Measurements from ENCODE around the gene SNRK.

SNRK gene

DNA sequence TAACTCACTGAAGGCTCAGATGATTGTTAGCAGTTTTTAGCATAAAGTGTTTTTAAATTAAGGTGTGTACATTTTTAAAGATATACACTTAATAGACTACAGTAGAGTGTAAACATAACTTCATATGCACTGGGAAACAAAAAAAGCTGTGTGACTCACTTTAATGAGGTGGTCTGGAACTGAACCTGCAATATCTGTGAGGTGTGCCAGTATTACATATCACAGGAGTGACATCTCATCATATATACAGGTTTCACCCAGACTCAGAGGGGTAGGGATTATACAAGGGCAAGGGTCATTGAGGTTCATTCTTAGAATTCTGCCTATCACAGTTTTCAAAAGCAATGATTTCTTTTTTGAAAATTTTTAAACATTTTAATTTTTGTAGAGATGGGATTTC lies 7.3 kb upstream of the SNRK start:
- no peak for DNase-seq

DNA sequence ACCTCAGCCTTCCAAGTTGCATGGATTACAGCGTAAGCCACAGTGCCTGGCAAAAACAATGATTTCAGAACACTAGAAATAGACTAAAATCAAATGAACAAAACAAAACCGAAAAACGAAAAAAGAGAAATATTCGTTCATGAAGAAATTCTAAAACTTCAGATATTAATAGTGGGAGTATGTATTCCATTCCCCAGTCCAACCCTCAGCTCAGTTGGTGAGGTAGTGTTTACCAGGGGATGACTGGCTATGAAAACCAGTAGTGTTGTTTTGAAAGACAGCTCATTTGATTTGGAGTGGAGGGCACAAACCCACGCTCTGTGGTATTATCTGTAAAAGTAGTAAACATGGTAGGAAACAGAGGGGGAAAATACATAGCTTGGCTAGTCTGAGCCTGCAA lies 6.8 kb upstream of the SNRK start:
- no peak for DNase-seq

GRCh38 chr3:43281020-43281419 lies 5.3 kb upstream of the SNRK start:
- DNase-seq, result no peak

- no peak for DNase-seq
These were observed 2.2 kb upstream of the SNRK start for GRCh38 chr3:43284171-43284570.

- no peak for DNase-seq
These were observed 696 bp upstream of the SNRK start for GRCh38 chr3:43285644-43286043.

DNA sequence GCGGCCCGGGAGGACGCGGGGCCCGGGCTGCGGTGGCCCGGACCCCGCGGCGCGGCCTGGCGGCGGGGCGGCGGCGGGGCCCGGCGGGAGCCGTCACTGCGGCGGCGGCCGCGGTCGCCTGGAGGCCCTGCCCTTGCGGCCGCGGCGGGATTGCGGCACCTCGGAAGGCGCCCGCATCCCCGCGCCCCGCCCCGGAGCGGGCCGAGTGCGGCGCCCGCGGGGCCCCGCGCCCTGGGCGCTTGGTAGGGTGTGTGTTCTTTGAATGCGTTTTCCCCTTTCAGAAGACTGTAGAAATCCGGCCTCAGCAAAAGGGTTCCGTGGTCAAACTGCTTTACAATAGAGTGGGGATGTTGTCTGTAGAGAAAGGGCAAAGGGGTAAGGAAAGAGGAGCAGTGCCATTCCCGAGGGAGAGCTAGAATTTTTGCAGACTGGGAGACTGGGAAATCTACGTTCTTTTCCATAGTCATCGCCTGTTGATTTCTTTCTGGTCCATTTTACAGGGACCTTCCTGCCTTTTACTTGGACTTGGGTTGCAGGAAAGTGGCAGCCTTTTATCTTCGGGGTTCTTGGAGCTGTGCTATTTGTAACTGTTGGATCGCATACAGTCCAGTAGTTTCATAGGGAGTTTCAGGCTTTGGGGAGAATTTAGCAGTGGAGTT lies 630 bp downstream of the SNRK start:
- DNase-seq, result peak; percentile 18

DNA sequence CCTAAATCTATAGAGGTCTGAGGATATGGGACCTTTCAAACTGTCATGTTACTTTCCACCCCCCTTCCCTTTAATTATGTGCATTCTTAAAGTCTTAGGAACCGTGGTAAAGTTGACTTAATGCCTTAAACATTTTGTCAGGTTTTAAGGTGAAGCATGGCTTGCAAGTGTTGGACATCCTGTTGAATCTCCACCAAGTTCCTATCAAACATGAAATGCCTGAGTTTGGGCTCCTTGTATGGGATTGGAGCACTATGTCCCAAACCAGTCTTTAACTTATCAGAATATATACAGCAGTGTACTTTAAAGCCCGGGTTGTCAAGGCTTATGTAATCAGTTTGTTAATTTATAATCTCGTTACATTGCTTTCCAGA lies 1.1 kb downstream of the SNRK start:
- DNase-seq, result no peak

DNA sequence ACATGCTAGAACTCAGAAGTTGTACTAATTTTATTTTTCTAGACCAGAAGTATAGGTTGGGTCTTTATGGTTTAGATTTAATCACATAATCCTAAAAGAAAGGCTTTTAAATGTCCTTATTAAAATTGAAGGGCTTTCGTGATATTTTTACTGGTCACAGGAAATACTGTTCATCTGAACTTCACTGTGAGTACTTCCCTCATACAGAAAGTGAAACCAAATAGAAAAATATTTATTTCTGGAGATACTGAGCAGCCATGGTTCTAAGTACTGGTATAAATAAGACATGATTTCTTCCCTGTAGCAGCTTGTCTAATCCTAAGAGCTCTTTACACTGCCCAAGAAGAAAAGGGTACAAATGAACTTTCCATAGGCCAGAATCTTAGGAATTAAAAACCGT lies 2.0 kb downstream of the SNRK start:
- DNase-seq, result peak; percentile 28

GRCh38 chr3:43288850-43289249 lies 2.5 kb downstream of the SNRK start:
- no peak for DNase-seq

GRCh38 chr3:43289401-43289800 lies 3.1 kb downstream of the SNRK start:
- DNase-seq, result no peak

GRCh38 chr3:43289841-43290470 lies 3.6 kb downstream of the SNRK start:
- no peak for DNase-seq

DNA sequence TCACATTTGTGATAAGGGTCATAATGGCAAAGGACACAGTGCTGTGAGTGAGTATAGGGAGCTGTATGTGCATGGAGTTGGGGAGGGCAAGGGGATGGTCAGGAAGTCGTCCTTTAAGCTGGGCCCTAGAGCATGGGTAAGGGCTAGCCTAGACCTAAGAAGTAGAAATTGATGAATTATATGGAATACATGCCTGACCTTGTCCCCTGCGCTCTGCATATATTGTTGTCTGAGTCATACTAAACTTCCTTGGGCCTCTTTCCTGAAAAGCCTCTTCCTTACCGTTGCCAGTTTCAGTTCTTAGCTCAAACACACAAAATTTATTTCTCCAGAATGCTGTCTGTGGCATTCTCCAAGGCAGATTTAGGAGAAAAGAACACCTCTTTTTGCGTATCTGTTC lies 4.6 kb downstream of the SNRK start:
- no peak for DNase-seq

DNA sequence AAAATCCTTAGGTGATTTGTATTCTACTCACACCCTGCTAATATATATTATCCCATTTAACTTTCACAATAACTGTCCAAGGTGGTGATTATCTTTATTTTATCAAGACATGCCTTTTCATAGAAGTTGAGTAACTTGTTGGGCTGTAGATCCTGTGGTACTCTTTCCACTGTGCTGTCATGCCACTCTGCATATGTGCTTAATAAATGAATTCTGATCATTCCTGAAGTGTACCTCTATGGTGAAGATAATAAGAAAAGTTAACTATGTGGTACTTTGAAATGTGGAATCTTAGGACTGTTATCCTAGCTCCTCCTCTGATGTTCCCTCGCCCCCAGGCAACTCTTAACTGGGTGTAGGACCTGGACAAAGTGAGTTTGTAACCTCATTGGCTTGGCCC lies 5.2 kb downstream of the SNRK start:
- no peak for DNase-seq

DNA sequence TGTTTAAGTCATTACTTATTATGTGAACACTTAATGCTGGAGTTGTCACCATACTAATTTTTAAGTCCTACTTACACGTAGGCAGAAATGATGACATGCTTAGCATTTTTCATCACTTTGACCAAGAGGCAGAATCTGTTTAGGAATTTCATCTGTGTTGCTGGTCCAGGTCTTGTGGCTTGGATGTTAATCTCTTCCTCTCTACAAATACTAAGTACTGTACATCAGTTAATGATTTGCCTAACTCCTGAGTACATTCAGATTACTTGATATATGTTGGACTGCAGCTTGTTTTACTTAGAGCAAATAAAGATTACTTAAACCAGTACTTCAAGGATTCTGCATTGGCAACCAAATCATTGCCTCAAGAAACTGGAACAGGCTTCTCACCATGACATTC lies 8.6 kb downstream of the SNRK start:
- no peak for DNase-seq

GRCh38 chr3:43296565-43296964 lies 10.2 kb downstream of the SNRK start:
- peak; percentile 45 for DNase-seq

DNA sequence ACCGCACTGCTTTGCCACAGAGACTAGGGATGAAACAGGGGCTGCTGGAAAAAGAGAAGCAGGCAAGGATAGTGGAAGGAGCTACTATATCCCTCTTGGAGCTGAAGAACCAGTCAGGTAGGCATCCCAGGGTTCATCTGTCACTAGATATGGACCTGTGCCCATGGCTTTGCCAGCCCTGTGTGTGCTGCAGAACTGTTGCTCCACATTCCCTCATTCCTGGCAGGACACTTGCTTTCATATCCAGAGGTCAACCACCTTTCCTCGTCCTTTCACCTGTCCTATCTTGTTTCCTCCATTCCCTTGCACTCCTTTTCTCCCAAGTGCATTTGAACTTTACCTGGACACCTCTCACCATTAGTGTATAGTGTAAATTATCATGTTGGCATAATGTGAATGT lies 12.0 kb downstream of the SNRK start:
- DNase-seq, result no peak

DNA sequence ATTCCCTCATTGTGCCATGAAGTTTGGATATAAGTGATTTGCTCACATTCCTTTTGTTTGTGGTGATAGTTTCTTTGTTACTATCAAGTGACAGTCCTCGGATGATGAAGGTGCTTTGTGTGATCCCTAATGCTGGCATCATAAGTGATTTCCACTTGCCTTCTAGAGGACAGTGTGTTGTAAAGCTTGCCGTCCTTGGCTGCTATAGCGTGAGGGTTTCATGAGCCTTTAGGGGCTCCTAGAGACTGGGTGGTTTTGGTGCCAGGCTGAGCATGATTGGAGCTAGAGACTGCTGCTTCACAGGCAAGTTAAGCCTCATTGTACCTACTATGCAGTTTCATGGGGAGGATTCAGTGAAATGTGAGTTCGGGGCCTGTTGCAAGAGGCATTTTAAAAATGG lies 12.4 kb downstream of the SNRK start:
- DNase-seq, result no peak

DNA sequence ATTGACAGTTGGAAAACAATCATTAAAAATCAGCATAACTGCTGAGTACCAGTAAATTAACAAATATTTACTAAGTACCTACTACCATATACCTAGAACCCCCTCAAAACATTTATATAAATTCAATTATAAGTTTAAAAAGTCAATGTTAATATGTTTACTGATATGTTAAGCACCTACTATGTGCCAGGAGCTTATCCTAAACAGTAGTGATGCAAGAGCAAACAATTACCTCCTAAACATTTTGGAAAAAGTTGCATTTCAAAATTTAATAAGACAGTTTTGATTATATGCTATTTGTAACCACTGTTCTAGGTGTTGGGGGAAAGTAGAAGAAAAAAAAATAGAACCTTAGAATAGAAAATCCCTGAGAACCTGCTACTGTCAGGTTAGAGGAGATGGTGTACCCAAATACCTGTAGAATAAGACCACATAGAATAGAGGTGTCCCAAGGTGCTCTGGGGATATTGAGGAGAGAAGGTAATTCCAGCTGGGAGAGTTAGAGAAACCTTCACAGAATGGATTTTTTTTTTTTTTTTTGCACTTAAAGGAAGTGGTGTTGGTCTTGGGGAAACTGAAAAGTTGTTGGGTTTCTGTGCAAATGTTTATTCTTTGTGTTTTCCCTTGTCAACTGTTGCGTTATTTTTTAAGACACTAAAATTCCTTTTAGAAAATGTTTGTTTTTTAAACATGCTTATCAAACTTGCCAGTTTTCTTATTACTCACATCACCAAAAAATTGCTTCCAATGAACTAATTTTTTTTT lies 16.0 kb downstream of the SNRK start:
- DNase-seq, result no peak

GRCh38 chr3:43304126-43304525 lies 17.8 kb downstream of the SNRK start:
- DNase-seq, result no peak

- no peak for DNase-seq
These were observed 20.9 kb downstream of the SNRK start for GRCh38 chr3:43307226-43307625.

DNA sequence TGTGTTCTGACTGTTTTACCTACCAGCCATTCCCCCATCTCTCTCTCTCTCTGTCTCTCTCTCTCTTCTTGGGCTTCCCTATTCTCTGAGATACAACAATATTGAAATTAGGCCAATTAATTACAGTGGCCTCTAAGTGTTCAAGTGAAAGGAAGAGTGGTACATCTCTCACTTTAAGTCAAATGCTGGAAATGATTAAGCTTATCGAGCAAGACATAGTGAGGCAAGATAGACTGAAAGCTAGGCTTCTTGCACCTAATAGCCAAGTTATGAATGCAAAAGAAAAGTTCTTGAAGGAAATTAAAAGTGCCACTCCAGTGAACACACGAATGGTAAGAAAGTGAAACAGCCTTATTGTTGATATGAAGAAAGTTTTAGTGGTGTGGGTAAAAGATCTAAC lies 21.3 kb downstream of the SNRK start:
- no peak for DNase-seq

GRCh38 chr3:43309372-43310305 lies 23.3 kb downstream of the SNRK start:
- DNase-seq, result no peak

GRCh38 chr3:43316783-43317460 lies 30.6 kb downstream of the SNRK start:
- DNase-seq, result no peak

Data from KG1 (cell line).